ENCODE measurements around the gene DNAH14. TPM values are rescaled to one million over a fixed set of nuclear protein-coding genes. Genes with fewer than 3 reads are reported as not detected.
A peak's percentile ranks its signal among the peaks of the same experiment; 100 is the strongest.

The DNAH14 gene
- polyA plus RNA-seq, 1 donor (not counting 4 experiments of a cell fraction or from before 2014, with no cell fraction given), result 6.4 TPM

DNA sequence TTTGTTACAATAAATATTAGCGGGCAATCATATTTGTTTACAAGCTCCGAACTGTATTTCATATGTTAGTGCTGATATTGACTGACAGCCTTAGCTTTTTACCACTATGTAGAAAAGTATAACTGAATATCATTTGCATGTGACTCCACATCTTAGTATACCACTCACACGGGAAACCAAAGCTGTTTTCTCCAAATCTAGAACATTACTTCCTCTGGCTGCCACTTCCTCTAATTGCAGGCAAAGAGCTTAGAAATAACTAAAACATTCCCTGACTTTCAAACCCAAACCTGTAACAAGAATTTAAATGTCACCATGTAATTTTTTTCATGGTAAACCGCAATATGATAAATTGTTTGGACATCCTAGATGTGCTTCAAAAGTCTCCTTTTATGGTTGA is 323.7 kb downstream of the DNAH14 start:
- Histone ChIP-seq H4K20me1 (ENCODE audit: control insufficient read depth, extremely low read depth, insufficient read depth, low read length) (no peaks in the 10 kb centered on the region), H3K27me3 (ENCODE audit: control insufficient read depth, extremely low read depth, insufficient read depth, low read length) (no peaks in the 10 kb centered on the region), H3K36me3 (ENCODE audit: control insufficient read depth in 2 of 2, extremely low read depth in 1 of 2, insufficient read depth in 2 of 2, low read length in 2 of 2) (no peaks in the 10 kb centered on the region), H3K9ac (ENCODE audit: control insufficient read depth, extremely low read depth, insufficient read depth, low read length) (no peak overlapping the region), H3K4me1 (ENCODE audit: control insufficient read depth, extremely low read depth, insufficient read depth, low read length) (peaks cover 9% of the 10 kb centered on the region), H2AFZ (ENCODE audit: control insufficient read depth, low read length) (no peak overlapping the region), H3K27ac (ENCODE audit: control insufficient read depth, insufficient read depth, low read length) (no peak overlapping the region), H3K4me3 (ENCODE audit: control insufficient read depth in 2 of 3, extremely low read depth in 1 of 3, insufficient read depth in 2 of 3, low read depth in 1 of 3, low read length in 3 of 3) (no peak overlapping the region), H3K4me2 (ENCODE audit: control insufficient read depth, extremely low read depth, insufficient read depth, low read depth, low read length) (no peak overlapping the region), H3K79me2 (ENCODE audit: control insufficient read depth, insufficient read depth, low read length) (no peaks in the 10 kb centered on the region), H3K9me3 (ENCODE audit: control insufficient read depth, low read depth, low read length) (no peaks in the 10 kb centered on the region), H3K9me1 (ENCODE audit: control insufficient read depth, extremely low read depth, insufficient read depth, low read length) (no peaks in the 10 kb centered on the region)
- dilution Hi-C loops (cut with MboI; ENCODE audit: extremely low pct_ligation_motif_present, low sequenced_read_pairs), result no loop called here
- DNase-seq (ENCODE audit: low read depth, low spot score), result no peak
- TF ChIP-seq, protein P1, sequence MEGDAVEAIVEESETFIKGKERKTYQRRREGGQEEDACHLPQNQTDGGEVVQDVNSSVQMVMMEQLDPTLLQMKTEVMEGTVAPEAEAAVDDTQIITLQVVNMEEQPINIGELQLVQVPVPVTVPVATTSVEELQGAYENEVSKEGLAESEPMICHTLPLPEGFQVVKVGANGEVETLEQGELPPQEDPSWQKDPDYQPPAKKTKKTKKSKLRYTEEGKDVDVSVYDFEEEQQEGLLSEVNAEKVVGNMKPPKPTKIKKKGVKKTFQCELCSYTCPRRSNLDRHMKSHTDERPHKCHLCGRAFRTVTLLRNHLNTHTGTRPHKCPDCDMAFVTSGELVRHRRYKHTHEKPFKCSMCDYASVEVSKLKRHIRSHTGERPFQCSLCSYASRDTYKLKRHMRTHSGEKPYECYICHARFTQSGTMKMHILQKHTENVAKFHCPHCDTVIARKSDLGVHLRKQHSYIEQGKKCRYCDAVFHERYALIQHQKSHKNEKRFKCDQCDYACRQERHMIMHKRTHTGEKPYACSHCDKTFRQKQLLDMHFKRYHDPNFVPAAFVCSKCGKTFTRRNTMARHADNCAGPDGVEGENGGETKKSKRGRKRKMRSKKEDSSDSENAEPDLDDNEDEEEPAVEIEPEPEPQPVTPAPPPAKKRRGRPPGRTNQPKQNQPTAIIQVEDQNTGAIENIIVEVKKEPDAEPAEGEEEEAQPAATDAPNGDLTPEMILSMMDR (optimal IDR thresholded peaks at IDR 0.05 in 1 of 3, IDR thresholded peaks at IDR 0.05 in 1 of 3, conservative IDR thresholded peaks at IDR 0.05 in 1 of 3; ENCODE audit: extremely low read depth in 1 of 3, insufficient read depth in 2 of 3, low read length in 3 of 3), result no peak
- TF ChIP-seq EZH2 (IDR thresholded peaks at IDR 0.05; ENCODE audit: low read length), result no peak
- FAIRE-seq, result no peak

DNA sequence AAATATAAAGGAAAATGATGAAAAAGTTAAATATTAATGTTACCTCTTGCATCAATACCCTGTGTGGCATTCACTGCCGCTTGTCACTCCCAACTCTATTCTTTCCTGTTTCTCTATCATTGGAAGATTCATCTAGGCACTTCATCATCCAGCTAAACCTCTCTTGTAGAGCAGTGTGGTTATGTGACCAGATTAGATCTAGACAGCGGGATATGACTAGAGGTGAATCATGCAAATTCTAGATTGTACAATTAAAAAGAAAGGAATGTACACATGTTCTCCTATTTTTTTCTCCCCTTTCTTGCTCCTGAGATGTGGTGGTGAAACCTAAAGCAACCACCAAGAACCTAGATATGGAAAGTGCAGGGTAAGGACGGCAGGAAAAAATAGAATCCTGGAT is 324.3 kb downstream of the DNAH14 start:
- no peak overlapping the region for H3K4me3 ChIP-seq (ENCODE audit: control insufficient read depth in 2 of 3, extremely low read depth in 1 of 3, insufficient read depth in 2 of 3, low read depth in 1 of 3, low read length in 3 of 3)
- H3K4me2 ChIP-seq (ENCODE audit: control insufficient read depth, extremely low read depth, insufficient read depth, low read depth, low read length), result peak overlapping the region; percentile 19
- no peak for DNase-seq (ENCODE audit: low read depth, low spot score)
- FAIRE-seq, result peak; percentile 91
- no peaks in the 10 kb centered on the region for H4K20me1 ChIP-seq (ENCODE audit: control insufficient read depth, extremely low read depth, insufficient read depth, low read length)
- no peaks in the 10 kb centered on the region for H3K9me1 ChIP-seq (ENCODE audit: control insufficient read depth, extremely low read depth, insufficient read depth, low read length)
- H3K9ac ChIP-seq (ENCODE audit: control insufficient read depth, extremely low read depth, insufficient read depth, low read length), result no peak overlapping the region
- no peaks in the 10 kb centered on the region for H3K9me3 ChIP-seq (ENCODE audit: control insufficient read depth, low read depth, low read length)
- no peak overlapping the region for H2AFZ ChIP-seq (ENCODE audit: control insufficient read depth, low read length)
- H3K27me3 ChIP-seq (ENCODE audit: control insufficient read depth, extremely low read depth, insufficient read depth, low read length), result no peaks in the 10 kb centered on the region
- H3K4me1 ChIP-seq (ENCODE audit: control insufficient read depth, extremely low read depth, insufficient read depth, low read length), result peaks cover 9% of the 10 kb centered on the region
- H3K79me2 ChIP-seq (ENCODE audit: control insufficient read depth, insufficient read depth, low read length), result no peaks in the 10 kb centered on the region
- dilution Hi-C loops (cut with MboI; ENCODE audit: extremely low pct_ligation_motif_present, low sequenced_read_pairs), result no loop called here
- H3K36me3 ChIP-seq (ENCODE audit: control insufficient read depth in 2 of 2, extremely low read depth in 1 of 2, insufficient read depth in 2 of 2, low read length in 2 of 2), result no peaks in the 10 kb centered on the region
- no peak overlapping the region for H3K27ac ChIP-seq (ENCODE audit: control insufficient read depth, insufficient read depth, low read length)
- TF ChIP-seq EZH2 (IDR thresholded peaks at IDR 0.05; ENCODE audit: low read length), result no peak
- TF ChIP-seq, protein P1 (optimal IDR thresholded peaks at IDR 0.05 in 1 of 3, IDR thresholded peaks at IDR 0.05 in 1 of 3, conservative IDR thresholded peaks at IDR 0.05 in 1 of 3; ENCODE audit: extremely low read depth in 1 of 3, insufficient read depth in 2 of 3, low read length in 3 of 3), result no peak
